Ishikawa (cell line): ENCODE measurements around the gene HIGD2A.

ENCODE experiments used
- CEBPB ChIP-seq: IDR thresholded peaks from 2 replicates; pipeline ENCODE4 v1.6.1; 2012
- CREB1 ChIP-seq: IDR thresholded peaks from 2 replicates; pipeline ENCODE4 v1.6.1; 2012; ENCODE audit warnings: low read depth
- EGR1 ChIP-seq: IDR thresholded peaks from 2 replicates; pipeline ENCODE4 v1.6.1; 2012
- EP300 ChIP-seq: IDR thresholded peaks from 2 replicates; pipeline ENCODE4 v1.6.1; 2012; ENCODE audit warnings: borderline replicate concordance
- FOXM1 ChIP-seq: IDR thresholded peaks from 2 replicates; pipeline ENCODE4 v1.6.1; 2012; ENCODE audit warnings: low read depth, borderline replicate concordance
- MAX ChIP-seq: IDR thresholded peaks from 2 replicates; pipeline ENCODE4 v1.6.1; 2012
- NFIC ChIP-seq: IDR thresholded peaks from 2 replicates; pipeline ENCODE4 v1.6.1; 2012
- RAD21 ChIP-seq: IDR thresholded peaks from 2 replicates; pipeline ENCODE4 v1.6.1; 2012; ENCODE audit warnings: low read depth
- TAF1 ChIP-seq: IDR thresholded peaks from 2 replicates; pipeline ENCODE4 v1.6.1; 2012; ENCODE audit warnings: low read depth, mild to moderate bottlenecking
- TCF12 ChIP-seq: IDR thresholded peaks from 2 replicates; pipeline ENCODE4 v1.6.1; 2012; ENCODE audit warnings: low read depth
- TEAD4 ChIP-seq: IDR thresholded peaks from 2 replicates; pipeline ENCODE4 v1.6.1; 2012
- USF1 ChIP-seq: IDR thresholded peaks from 2 replicates; pipeline ENCODE4 v1.6.1; 2012
- YY1 ChIP-seq: IDR thresholded peaks from 2 replicates; pipeline ENCODE4 v1.6.1; 2012; ENCODE audit warnings: low read depth
- ZBTB7A ChIP-seq: IDR thresholded peaks from 2 replicates; pipeline ENCODE4 v1.6.1; 2012; ENCODE audit warnings: low read depth
- TF ChIP-seq, protein P1 (sequence below): IDR thresholded peaks from 2 replicates; pipeline ENCODE4 v1.6.1; 2012; ENCODE audit warnings: low read depth, mild to moderate bottlenecking

The HIGD2A gene

GRCh38 chr5:176425791-176426190 lies 37.2 kb downstream of the HIGD2A start:
- no peak for TF ChIP-seq NFIC
- TF ChIP-seq ZBTB7A: no peak
- TF ChIP-seq, protein P1, sequence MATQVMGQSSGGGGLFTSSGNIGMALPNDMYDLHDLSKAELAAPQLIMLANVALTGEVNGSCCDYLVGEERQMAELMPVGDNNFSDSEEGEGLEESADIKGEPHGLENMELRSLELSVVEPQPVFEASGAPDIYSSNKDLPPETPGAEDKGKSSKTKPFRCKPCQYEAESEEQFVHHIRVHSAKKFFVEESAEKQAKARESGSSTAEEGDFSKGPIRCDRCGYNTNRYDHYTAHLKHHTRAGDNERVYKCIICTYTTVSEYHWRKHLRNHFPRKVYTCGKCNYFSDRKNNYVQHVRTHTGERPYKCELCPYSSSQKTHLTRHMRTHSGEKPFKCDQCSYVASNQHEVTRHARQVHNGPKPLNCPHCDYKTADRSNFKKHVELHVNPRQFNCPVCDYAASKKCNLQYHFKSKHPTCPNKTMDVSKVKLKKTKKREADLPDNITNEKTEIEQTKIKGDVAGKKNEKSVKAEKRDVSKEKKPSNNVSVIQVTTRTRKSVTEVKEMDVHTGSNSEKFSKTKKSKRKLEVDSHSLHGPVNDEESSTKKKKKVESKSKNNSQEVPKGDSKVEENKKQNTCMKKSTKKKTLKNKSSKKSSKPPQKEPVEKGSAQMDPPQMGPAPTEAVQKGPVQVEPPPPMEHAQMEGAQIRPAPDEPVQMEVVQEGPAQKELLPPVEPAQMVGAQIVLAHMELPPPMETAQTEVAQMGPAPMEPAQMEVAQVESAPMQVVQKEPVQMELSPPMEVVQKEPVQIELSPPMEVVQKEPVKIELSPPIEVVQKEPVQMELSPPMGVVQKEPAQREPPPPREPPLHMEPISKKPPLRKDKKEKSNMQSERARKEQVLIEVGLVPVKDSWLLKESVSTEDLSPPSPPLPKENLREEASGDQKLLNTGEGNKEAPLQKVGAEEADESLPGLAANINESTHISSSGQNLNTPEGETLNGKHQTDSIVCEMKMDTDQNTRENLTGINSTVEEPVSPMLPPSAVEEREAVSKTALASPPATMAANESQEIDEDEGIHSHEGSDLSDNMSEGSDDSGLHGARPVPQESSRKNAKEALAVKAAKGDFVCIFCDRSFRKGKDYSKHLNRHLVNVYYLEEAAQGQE: no peak
- no peak for TF ChIP-seq MAX
- no peak for TF ChIP-seq TCF12
- TF ChIP-seq FOXM1: no peak
- TF ChIP-seq EGR1: no peak
- no peak for TF ChIP-seq CEBPB
- no peak for TF ChIP-seq TAF1
- TF ChIP-seq USF1: no peak
- no peak for TF ChIP-seq TEAD4

GRCh38 chr5:176426876-176427275 lies 38.3 kb downstream of the HIGD2A start:
- TF ChIP-seq YY1: no peak
- TF ChIP-seq EGR1: no peak
- TF ChIP-seq TAF1: no peak
- TF ChIP-seq MAX: no peak
- TF ChIP-seq TEAD4: no peak
- TF ChIP-seq, protein P1: no peak
- no peak for TF ChIP-seq USF1
- TF ChIP-seq NFIC: no peak

- no peak for TF ChIP-seq RAD21
These were observed 39.4 kb downstream of the HIGD2A start for GRCh38 chr5:176427971-176428370.

DNA sequence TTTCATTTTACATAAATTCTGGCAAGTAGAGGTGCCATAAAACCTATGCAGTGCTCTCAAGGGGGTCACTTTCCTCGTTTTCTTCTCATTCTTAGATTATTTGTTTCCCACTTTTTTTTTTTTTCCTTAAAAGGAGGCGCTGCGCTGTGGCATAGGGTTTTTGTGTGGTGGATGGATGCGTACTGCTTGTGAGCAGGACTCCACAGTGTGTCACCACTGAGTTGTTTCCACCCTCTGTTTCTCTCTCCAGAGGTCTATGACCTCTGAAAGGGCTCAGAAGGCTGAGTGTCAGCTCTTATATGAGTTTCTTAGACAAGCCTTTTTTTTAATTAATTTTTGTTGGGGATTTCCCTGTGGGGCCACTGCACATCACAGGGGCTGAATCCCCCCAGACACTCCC lies 41.4 kb downstream of the HIGD2A start:
- TF ChIP-seq NFIC (no peak), TCF12 (no peak), MAX (no peak), RAD21 (no peak), EGR1 (no peak), USF1 (no peak), EP300 (no peak), TEAD4 (no peak), FOXM1 (no peak), CEBPB (no peak), YY1 (no peak), TAF1 (no peak), ZBTB7A (no peak)
- TF ChIP-seq, protein P1: no peak

DNA sequence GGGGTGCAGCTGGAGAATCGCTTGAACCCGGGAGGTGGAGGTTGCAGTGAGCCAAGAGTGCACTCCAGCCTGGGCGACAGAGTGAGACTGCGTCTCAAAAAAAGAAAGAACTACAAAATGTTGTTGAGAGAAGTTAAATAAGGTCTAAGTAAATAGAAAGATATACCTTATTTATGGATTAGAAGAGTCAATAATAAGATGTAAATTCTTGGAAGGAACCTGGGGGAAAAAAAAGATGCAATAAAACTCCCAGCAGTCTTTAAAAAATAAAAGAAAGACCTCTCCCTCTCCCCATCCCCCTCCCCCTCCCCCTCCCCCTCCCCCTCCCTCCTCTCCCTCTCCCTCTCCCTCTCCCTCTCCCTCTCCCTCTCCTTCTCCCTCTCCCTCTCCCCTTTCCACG lies 44.2 kb downstream of the HIGD2A start:
- TF ChIP-seq RAD21 (no peak), NFIC (no peak), YY1 (no peak), TEAD4 (no peak), FOXM1 (no peak), ZBTB7A (no peak), MAX (no peak), CEBPB (no peak), USF1 (no peak), EP300 (no peak), EGR1 (no peak), TAF1 (no peak), CREB1 (no peak), TCF12 (no peak)
- TF ChIP-seq, protein P1: no peak
